SK-N-SH (cell line): ENCODE measurements around the gene DGCR8.

Experiments used
- ELF1 ChIP-seq: IDR thresholded peaks from 2 replicates; pipeline ENCODE4 v1.4.0; 2012
- TAF1 ChIP-seq: IDR thresholded peaks from 2 replicates; pipeline ENCODE4 v1.6.1; 2012; ENCODE audit warnings: low read depth, mild to moderate bottlenecking, low read length, moderate library complexity, borderline replicate concordance
- YY1 ChIP-seq: IDR thresholded peaks from 2 replicates; pipeline ENCODE4 v1.4.0; 2012; ENCODE audit warnings: low read depth, mild to moderate bottlenecking
- TF ChIP-seq, protein P1 (sequence below): fragments of 200-600 bp; sonication (generic); IDR thresholded peaks from 2 replicates; pipeline ENCODE4 v1.6.1; 2017; ENCODE audit warnings: antibody characterized with exemption, mild to moderate bottlenecking, moderate library complexity

DNA sequence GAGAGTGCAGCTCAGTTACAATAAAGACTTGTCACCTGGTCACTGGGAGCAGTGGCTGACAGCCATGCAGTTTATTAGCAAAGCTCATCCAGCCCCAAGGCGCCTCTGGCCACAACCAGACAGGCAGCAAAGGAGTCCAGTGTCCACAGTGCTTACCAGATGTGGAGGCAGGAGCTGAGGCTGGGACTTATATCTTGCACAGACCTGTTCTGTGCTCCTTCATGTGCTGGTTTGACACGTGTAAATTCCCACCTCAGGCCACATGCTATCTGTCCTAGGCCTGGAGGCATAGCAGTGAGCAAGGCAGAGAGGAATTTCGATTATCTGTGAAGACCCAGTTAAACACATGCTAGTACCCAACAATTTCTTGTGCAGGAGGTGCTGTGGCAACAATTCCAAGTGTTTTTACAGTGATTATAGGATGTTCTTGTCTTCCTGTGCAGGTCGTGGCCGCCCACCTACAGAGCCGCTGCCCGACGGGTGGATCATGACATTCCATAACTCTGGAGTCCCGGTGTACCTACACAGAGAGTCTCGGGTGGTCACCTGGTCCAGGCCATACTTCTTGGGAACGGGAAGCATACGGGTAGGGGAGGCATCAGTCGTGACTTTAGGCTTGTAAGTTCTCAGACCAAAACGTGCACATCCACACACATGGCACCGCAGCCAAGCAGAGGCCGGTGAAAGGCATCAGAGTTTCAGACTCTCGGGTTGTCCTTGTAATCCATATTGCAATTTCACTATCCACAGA is 9.4 kb downstream of the DGCR8 start:
- TF ChIP-seq, protein P1, sequence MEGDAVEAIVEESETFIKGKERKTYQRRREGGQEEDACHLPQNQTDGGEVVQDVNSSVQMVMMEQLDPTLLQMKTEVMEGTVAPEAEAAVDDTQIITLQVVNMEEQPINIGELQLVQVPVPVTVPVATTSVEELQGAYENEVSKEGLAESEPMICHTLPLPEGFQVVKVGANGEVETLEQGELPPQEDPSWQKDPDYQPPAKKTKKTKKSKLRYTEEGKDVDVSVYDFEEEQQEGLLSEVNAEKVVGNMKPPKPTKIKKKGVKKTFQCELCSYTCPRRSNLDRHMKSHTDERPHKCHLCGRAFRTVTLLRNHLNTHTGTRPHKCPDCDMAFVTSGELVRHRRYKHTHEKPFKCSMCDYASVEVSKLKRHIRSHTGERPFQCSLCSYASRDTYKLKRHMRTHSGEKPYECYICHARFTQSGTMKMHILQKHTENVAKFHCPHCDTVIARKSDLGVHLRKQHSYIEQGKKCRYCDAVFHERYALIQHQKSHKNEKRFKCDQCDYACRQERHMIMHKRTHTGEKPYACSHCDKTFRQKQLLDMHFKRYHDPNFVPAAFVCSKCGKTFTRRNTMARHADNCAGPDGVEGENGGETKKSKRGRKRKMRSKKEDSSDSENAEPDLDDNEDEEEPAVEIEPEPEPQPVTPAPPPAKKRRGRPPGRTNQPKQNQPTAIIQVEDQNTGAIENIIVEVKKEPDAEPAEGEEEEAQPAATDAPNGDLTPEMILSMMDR: no peak
- TF ChIP-seq TAF1 (no peak), ELF1 (no peak), YY1 (no peak)
